Caco-2 (cell line): ENCODE data around the gene OAS1. TPM values are rescaled to one million over a fixed set of nuclear protein-coding genes. Genes with fewer than 3 reads are reported as not detected.

Experiments
- BruUV-seq: library from RNA; stranded (reverse); fragments of 400-500 nt; replicated peaks from 2 replicates; lab custom pipeline; 2021; lab: Mats Ljungman, UMichigan
- CTCF ChIA-PET: fragments of 300-600 bp; sonication (Branson Sonifier 250); formaldehyde crosslinking; loops from one replicate; lab custom pipeline; 2022; ENCODE audit warnings: antibody characterized with exemption; lab: Charles Lee
- POLR2A ChIA-PET: fragments of 300-600 bp; sonication (Branson Sonifier 250); formaldehyde crosslinking; loops from one replicate; lab custom pipeline; 2022; ENCODE audit warnings: antibody characterized with exemption; lab: Charles Lee
- DNase-seq, 2 experiments: peaks; one replicate each; pipeline versions ENCODE4 v3.0.0 to v3.0.0-alpha.2; 2020 to 2022
- H3K27me3 ChIP-seq: replicated peaks from 2 replicates; pipeline ENCODE4 v1.6.0; 2011; ENCODE audit warnings: low read length; ENCODE audit not compliant: control insufficient read depth, insufficient read depth
- H3K36me3 ChIP-seq: 2 replicates; pipeline ENCODE4 v1.5.1; 2011; ENCODE audit warnings: low read length; ENCODE audit not compliant: control insufficient read depth, insufficient read depth
- H3K4me1 ChIP-seq: fragments of 250-450 bp; sonication (Bioruptor Pico); 2 replicates; pipeline ENCODE4 v1.5.1; 2020; ENCODE audit warnings: mild to moderate bottlenecking
- H3K4me3 ChIP-seq: 2 replicates; pipeline ENCODE4 v1.5.1; 2011; ENCODE audit warnings: low read depth, mild to moderate bottlenecking, control low read depth, low read length
- H3K9me3 ChIP-seq: fragments of 250-450 bp; sonication (Bioruptor Pico); 2 replicates; pipeline ENCODE4 v1.5.1; 2020; ENCODE audit warnings: mild to moderate bottlenecking, moderate library complexity
- H3K27ac Mint-ChIP-seq: one replicate; pipeline ENCODE4 v1.8.0; 2022; ENCODE audit warnings: mixed read lengths; ENCODE audit not compliant: unreplicated experiment
- H3K27me3 Mint-ChIP-seq: one replicate; pipeline ENCODE4 v1.8.0; 2022; ENCODE audit warnings: mixed read lengths; ENCODE audit not compliant: insufficient read depth, unreplicated experiment
- H3K36me3 Mint-ChIP-seq: one replicate; pipeline ENCODE4 v1.8.0; 2022; ENCODE audit warnings: mild to moderate bottlenecking, mixed read lengths; ENCODE audit not compliant: insufficient read depth, unreplicated experiment
- H3K4me1 Mint-ChIP-seq: one replicate; pipeline ENCODE4 v1.8.0; 2022; ENCODE audit warnings: low read depth, mixed read lengths; ENCODE audit not compliant: unreplicated experiment
- H3K4me3 Mint-ChIP-seq: one replicate; pipeline ENCODE4 v1.8.0; 2022; ENCODE audit warnings: mild to moderate bottlenecking, moderate library complexity, mixed read lengths; ENCODE audit not compliant: unreplicated experiment
- H3K9me3 Mint-ChIP-seq: one replicate; pipeline ENCODE4 v1.8.0; 2022; ENCODE audit warnings: mixed read lengths; ENCODE audit not compliant: unreplicated experiment
- CTCF ChIP-seq, 2 experiments: fragments of 200-600 bp in 1 of 2; IDR thresholded peaks; 1 replicate in 1 of 2; 2 replicates in 1 of 2; pipeline versions ENCODE4 v1.5.1 to v1.8.0; 2011 to 2022; ENCODE audit warnings: antibody characterized with exemption in 1 of 2, control low read depth in 1 of 2, inconsistent platforms in 1 of 2, low read depth in 1 of 2, low read length in 1 of 2, mild to moderate bottlenecking in 1 of 2, moderate library complexity in 1 of 2; ENCODE audit not compliant: insufficient read depth in 1 of 2, severe bottlenecking in 1 of 2, unreplicated experiment in 1 of 2
- intact Hi-C: fragments of 100-400 bp; cut with micrococcal nuclease; formaldehyde crosslinking; loops from one replicate; pipeline ENCODE4 v1.10.0; 2022; ENCODE audit not compliant: unreplicated experiment
- total RNA-seq: library from RNA; stranded (reverse); gene quantifications from 2 replicates; pipeline ENCODE4 v1.2.3, GENCODE V29; 2022

The OAS1 gene
- total RNA-seq, 1 experiment from 2014 or later = 14.2 TPM

DNA sequence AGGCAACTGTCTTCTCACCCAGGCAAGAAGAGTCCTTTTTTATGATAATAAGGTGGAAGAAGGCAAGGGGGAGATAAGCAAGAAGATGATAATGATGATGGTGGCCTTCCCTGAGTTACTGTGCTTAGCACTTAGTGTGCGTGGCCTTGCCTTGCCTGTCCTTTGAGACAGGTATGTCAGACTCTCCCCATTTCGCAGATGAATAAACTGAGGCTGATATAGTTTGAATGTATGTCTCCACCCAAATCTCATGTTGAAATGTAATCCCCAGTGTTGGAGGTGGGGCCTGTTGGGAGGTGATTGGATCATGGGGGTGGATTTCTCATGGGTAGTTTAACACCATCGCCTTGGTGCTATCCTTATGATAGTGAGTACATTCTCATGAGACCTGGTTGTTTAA is 23.0 kb downstream of the OAS1 start:
- BruUV-seq = no TSS peak
- no peak for TF ChIP-seq CTCF (IDR thresholded peaks at IDR 0.05; ENCODE audit: insufficient read depth in 1 of 2, low read depth in 1 of 2, low read length in 1 of 2, severe bottlenecking in 1 of 2, unreplicated experiment in 1 of 2)

DNA sequence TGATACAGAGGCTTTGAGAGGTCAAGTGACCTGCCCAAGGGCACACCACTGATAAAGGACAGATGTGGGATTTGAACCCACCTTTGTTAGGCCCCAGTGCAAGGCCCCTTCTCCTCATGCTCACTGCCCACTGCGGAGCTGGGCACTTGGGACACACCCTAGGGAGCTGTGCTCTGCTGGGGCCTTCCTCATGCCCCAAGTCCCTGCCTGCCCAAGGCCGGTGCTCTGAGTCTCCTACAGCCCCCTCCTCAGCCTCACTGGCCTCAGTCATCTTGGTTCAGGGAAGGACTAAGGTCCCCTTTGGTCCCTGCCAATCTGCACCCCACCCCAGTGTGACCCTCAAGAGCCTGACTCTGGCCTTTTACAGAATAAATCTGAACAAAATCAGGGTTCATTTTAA is 23.6 kb downstream of the OAS1 start:
- DNase-seq = no peak
- peaks cover 10% of the 10 kb centered on the region for H3K9me3 Mint-ChIP-seq
- no peaks in the 10 kb centered on the region for H3K27me3 Mint-ChIP-seq
- H3K27me3 ChIP-seq = no peaks in the 10 kb centered on the region
- H3K4me1 Mint-ChIP-seq = peaks cover 13% of the 10 kb centered on the region
- no peaks in the 10 kb centered on the region for H3K36me3 ChIP-seq
- CTCF ChIA-PET = interaction anchor here (0.5 kb wide), 1 partner anchor 30 kb away, joined by 5 read pairs; no protein-coding TSS in a partner anchor
- H3K9me3 ChIP-seq = peaks cover 31% of the 10 kb centered on the region
- H3K27ac Mint-ChIP-seq = no peak overlapping the region
- no TSS peak for BruUV-seq
- H3K36me3 Mint-ChIP-seq = peaks cover 10% of the 10 kb centered on the region
- no peak overlapping the region for H3K4me3 ChIP-seq
- POLR2A ChIA-PET = no interaction called here
- H3K4me1 ChIP-seq = peaks cover 31% of the 10 kb centered on the region
- no peak for TF ChIP-seq CTCF (IDR thresholded peaks at IDR 0.05; ENCODE audit: insufficient read depth in 1 of 2, low read depth in 1 of 2, low read length in 1 of 2, severe bottlenecking in 1 of 2, unreplicated experiment in 1 of 2)
- no peak overlapping the region for H3K4me3 Mint-ChIP-seq
- intact Hi-C loops = no loop called here

More for the DNA sequence above, 23.0 kb downstream of the OAS1 start:
- Histone ChIP-seq H3K4me3 (no peak overlapping the region), H3K27me3 (no peaks in the 10 kb centered on the region), H3K9me3 (peaks cover 31% of the 10 kb centered on the region), H3K4me1 (peaks cover 37% of the 10 kb centered on the region), H3K36me3 (no peaks in the 10 kb centered on the region)
- Mint-ChIP-seq H3K27ac (no peak overlapping the region), H3K36me3 (peaks cover 10% of the 10 kb centered on the region), H3K4me1 (peaks cover 13% of the 10 kb centered on the region), H3K27me3 (no peaks in the 10 kb centered on the region), H3K4me3 (no peak overlapping the region), H3K9me3 (peaks cover 9% of the 10 kb centered on the region)
- CTCF ChIA-PET = no interaction called here
- POLR2A ChIA-PET = no interaction called here
- DNase-seq = no peak
- intact Hi-C loops = no loop called here

DNA sequence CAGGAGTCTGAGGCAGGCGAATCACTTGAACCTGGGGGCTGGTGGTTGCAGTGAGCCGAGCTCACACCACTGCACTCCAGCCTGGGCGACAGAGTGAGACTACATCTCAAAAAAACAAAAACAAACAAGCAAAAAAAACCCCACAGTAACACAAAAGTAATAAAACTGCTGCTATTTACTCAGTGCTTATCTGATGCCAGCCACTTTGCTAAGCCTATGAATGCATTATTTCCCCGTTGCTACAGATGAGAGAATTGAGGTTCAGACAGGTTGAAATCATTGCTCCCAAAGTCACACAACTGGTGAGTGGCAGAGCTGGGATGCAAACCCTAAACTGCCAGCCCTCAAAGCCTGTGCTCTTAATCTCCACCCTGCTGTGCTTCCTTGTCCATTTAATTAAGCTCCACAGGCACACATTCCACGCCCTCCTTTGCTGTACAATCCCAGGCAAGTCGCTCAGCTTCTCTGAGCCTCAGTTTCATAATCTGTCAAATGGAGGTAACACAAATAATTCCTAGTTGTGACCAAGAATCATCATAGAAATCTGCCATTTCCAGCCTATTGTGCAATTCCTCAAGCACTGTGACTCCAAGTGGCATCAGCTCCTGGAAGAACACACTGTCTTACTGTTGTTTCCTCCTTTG is 25.8 kb downstream of the OAS1 start:
- H3K4me1 Mint-ChIP-seq = peaks cover 6% of the 10 kb centered on the region
- no peaks in the 10 kb centered on the region for H3K36me3 Mint-ChIP-seq
- H3K27ac Mint-ChIP-seq = no peak overlapping the region
- POLR2A ChIA-PET = no interaction called here
- TF ChIP-seq CTCF (IDR thresholded peaks at IDR 0.05; ENCODE audit: insufficient read depth in 1 of 2, low read depth in 1 of 2, low read length in 1 of 2, severe bottlenecking in 1 of 2, unreplicated experiment in 1 of 2) = no peak
- H3K9me3 ChIP-seq = peaks cover 19% of the 10 kb centered on the region
- no peak overlapping the region for H3K4me3 Mint-ChIP-seq
- no TSS peak for BruUV-seq
- H3K9me3 Mint-ChIP-seq = peaks cover 6% of the 10 kb centered on the region
- no peaks in the 10 kb centered on the region for H3K36me3 ChIP-seq
- CTCF ChIA-PET = no interaction called here
- H3K4me1 ChIP-seq = peaks cover 12% of the 10 kb centered on the region
- DNase-seq = no peak
- H3K4me3 ChIP-seq = no peak overlapping the region
- H3K27me3 Mint-ChIP-seq = no peaks in the 10 kb centered on the region
- intact Hi-C loops = no loop called here
- H3K27me3 ChIP-seq = no peaks in the 10 kb centered on the region
